Measurements from ENCODE around the gene KRT26.

- no peak for TF ChIP-seq CTCF (IDR thresholded peaks at IDR 0.05; ENCODE audit: poor library complexity, severe bottlenecking)
- no peak for TF ChIP-seq EZH2 (IDR thresholded peaks at IDR 0.05; ENCODE audit: borderline replicate concordance, insufficient read depth, low read length, poor library complexity, severe bottlenecking)
- no peak for TF ChIP-seq RAD21 (conservative IDR thresholded peaks at IDR 0.05)
- no peak for TF ChIP-seq MXI1 (conservative IDR thresholded peaks at IDR 0.05; ENCODE audit: poor library complexity, severe bottlenecking)
- TF ChIP-seq POLR2AphosphoS5 (IDR thresholded peaks at IDR 0.05) = no peak
- no peak for TF ChIP-seq EP300 (conservative IDR thresholded peaks at IDR 0.05; ENCODE audit: poor library complexity, severe bottlenecking)
- TF ChIP-seq SMC3 (conservative IDR thresholded peaks at IDR 0.05; ENCODE audit: poor library complexity) = no peak
- TF ChIP-seq REST (IDR thresholded peaks at IDR 0.05; ENCODE audit: borderline replicate concordance) = no peak
- TF ChIP-seq TAF1 (IDR thresholded peaks at IDR 0.05; ENCODE audit: low read depth) = no peak
Observed at GRCh38 chr17:40751065-40751464, 20.9 kb downstream of the KRT26 start.
